Stimulated activated CD8-positive, alpha-beta memory T cell treated with anti-CD3 and anti-CD28 coated beads, Interleukin-15, amount 100 ng/mL, for 4 hours (primary cell): ENCODE data around the gene SELL.
"Not testable (repeated sequence)": the region's sequence is repeated elsewhere in the genome, so short reads cannot be mapped to it uniquely, and the experiment has no call there.

Experiments
- DNase-seq, 2 donors: peaks; one replicate each; pipeline ENCODE4 v3.0.0-alpha.2; 2020; ENCODE audit warnings: low read depth in 2 of 2

The SELL gene

GRCh38 chr1:169711469-169712308 lies at the start of gene SELL:
Gene SELL, minus strand, starts transcription at chr1:169711620. Its CDS starts 122 bp downstream, at chr1:169711498.
- peak in 1 of 2 donors; percentile 67 for DNase-seq

GRCh38 chr1:169759038-169759437 lies 47.6 kb upstream of the SELL start:
- no peak for DNase-seq

GRCh38 chr1:169753549-169753948 lies 42.1 kb upstream of the SELL start:
- no peak for DNase-seq

- no peak for DNase-seq
Measured at GRCh38 chr1:169750041-169750440, 38.6 kb upstream of the SELL start.

GRCh38 chr1:169746550-169746949 lies 35.1 kb upstream of the SELL start:
- DNase-seq, result no peak

- no peak for DNase-seq
Measured at GRCh38 chr1:169745015-169745861, 33.8 kb upstream of the SELL start.

GRCh38 chr1:169741666-169742394 lies 30.4 kb upstream of the SELL start:
- DNase-seq, result no peak

GRCh38 chr1:169739980-169740379 lies 28.6 kb upstream of the SELL start:
- no peak for DNase-seq

- no peak for DNase-seq
Measured at GRCh38 chr1:169733924-169734323, 22.5 kb upstream of the SELL start, which contains the start of gene SELE. Gene SELE, minus strand, starts transcription at chr1:169734079. Its CDS starts 467 bp downstream, at chr1:169733612.

GRCh38 chr1:169731446-169731845 lies 20.0 kb upstream of the SELL start:
- DNase-seq, result no peak

GRCh38 chr1:169729991-169730390 lies 18.6 kb upstream of the SELL start:
- no peak for DNase-seq

GRCh38 chr1:169727307-169727706 lies 15.9 kb upstream of the SELL start:
- no peak for DNase-seq

GRCh38 chr1:169726851-169727250 lies 15.4 kb upstream of the SELL start:
- DNase-seq, result no peak

GRCh38 chr1:169725930-169726329 lies 14.5 kb upstream of the SELL start:
- DNase-seq, result no peak

- DNase-seq, result no peak
Measured at GRCh38 chr1:169724168-169724567, 12.7 kb upstream of the SELL start.

- no peak for DNase-seq
Measured at GRCh38 chr1:169723763-169724162, 12.3 kb upstream of the SELL start.

- no peak for DNase-seq
Measured at GRCh38 chr1:169722779-169723178, 11.4 kb upstream of the SELL start.

GRCh38 chr1:169715100-169715499 lies 3.7 kb upstream of the SELL start:
- DNase-seq, result not testable (repeated sequence)

GRCh38 chr1:169713090-169713489 lies 1.7 kb upstream of the SELL start:
- not testable (repeated sequence) for DNase-seq

GRCh38 chr1:169712309-169712631 lies 850 bp upstream of the SELL start:
- no peak for DNase-seq

GRCh38 chr1:169708647-169709046 lies 2.8 kb downstream of the SELL start:
- no peak for DNase-seq
